ENCODE results near the gene OR9G4. TPM values are rescaled to one million over a fixed set of nuclear protein-coding genes. Genes with fewer than 3 reads are reported as not detected.
A peak's percentile ranks its signal among the peaks of the same experiment; 100 is the strongest.

Gene OR9G4
- not detected in 2 replicates for total RNA-seq

DNA sequence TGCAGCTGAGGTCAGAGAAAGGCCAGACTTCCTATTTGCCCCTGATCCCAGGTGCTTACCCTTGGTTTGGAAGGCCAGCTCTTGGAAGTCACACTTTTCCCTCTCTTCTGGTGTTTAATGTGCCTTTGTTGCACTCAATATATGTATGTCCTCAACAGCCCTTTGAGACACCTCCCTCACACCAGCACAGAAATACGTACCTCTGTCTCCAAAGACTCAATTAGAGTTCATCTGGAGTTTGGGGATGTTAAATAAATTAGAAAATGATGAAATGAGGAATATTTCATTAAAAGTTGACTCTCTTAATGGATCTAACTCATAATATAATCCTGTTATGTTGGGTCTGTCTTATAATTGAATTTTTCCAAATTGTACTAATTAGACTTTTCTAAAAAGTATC, at the start of gene OR9G4:
OR9G4 (minus strand) TSS at position 101 of the 400 bp plus-strand sequence. CDS start 4,931 bp downstream, outside the sequence.
- Mint-ChIP-seq H3K4me3 (no peak within 1 kb of the TSS), H3K9me3 (peaks cover 4% of the 10 kb centered on the region), H3K36me3 (ENCODE audit: low read depth) (no peaks in the 10 kb centered on the region), H3K27me3 (no peaks in the 10 kb centered on the region), H3K27ac (no peak within 1 kb of the TSS), H3K4me1 (no peaks in the 10 kb centered on the region)
- intact Hi-C loops (cut with micrococcal nuclease) = no loop called here
- DNase-seq = no peak

- H3K27me3 Mint-ChIP-seq = no peaks in the 10 kb centered on the region
Observed at GRCh38 chr11:56783448-56784041, 35.0 kb upstream of the OR9G4 start.

GRCh38 chr11:56782167-56782847, 33.8 kb upstream of the OR9G4 start:
- DNase-seq = no peak
- Mint-ChIP-seq H3K4me3 (no peak overlapping the region), H3K9me3 (no peaks in the 10 kb centered on the region), H3K27ac (no peak overlapping the region), H3K4me1 (no peaks in the 10 kb centered on the region), H3K27me3 (no peaks in the 10 kb centered on the region), H3K36me3 (ENCODE audit: low read depth) (no peaks in the 10 kb centered on the region)
- intact Hi-C loops (cut with micrococcal nuclease) = no loop called here

More at GRCh38 chr11:56783448-56784041, 35.0 kb upstream of the OR9G4 start:
- intact Hi-C loops (cut with micrococcal nuclease) = no loop called here
- Mint-ChIP-seq H3K36me3 (ENCODE audit: low read depth) (no peaks in the 10 kb centered on the region), H3K27ac (no peak overlapping the region), H3K4me3 (no peak overlapping the region), H3K9me3 (no peaks in the 10 kb centered on the region), H3K4me1 (no peaks in the 10 kb centered on the region)
- DNase-seq = peak; percentile 57

- intact Hi-C loops (cut with micrococcal nuclease) = no loop called here
- no peak for DNase-seq
- H3K4me3 Mint-ChIP-seq = no peak overlapping the region
- H3K9me3 Mint-ChIP-seq = no peaks in the 10 kb centered on the region
- H3K27ac Mint-ChIP-seq = no peak overlapping the region
- no peaks in the 10 kb centered on the region for H3K4me1 Mint-ChIP-seq
- H3K27me3 Mint-ChIP-seq = no peaks in the 10 kb centered on the region
- no peaks in the 10 kb centered on the region for H3K36me3 Mint-ChIP-seq (ENCODE audit: low read depth)
Observed at GRCh38 chr11:56776809-56777208, 28.3 kb upstream of the OR9G4 start.

DNA sequence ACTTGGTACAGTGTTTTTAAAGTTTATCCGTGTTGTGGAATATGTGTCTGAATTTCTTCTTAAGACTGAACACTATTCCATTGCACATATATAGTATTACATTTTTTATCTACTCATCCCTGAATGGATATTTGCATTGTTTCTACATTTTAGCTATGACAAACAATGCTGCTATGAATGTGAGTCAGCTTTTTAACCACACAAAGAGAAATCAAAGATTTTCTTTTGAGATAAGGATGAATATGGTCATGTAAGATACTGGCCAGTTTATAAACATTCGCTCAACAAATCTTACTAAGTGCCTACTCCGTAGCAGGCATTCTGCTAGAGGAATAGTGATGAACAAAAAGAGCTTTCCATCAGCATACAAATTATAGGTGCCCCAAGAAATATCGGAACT, 16.5 kb upstream of the OR9G4 start:
- DNase-seq = no peak
- H3K4me3 Mint-ChIP-seq = no peak overlapping the region
- H3K9me3 Mint-ChIP-seq = no peaks in the 10 kb centered on the region
- intact Hi-C loops (cut with micrococcal nuclease) = no loop called here
- H3K27ac Mint-ChIP-seq = no peak overlapping the region
- no peaks in the 10 kb centered on the region for H3K36me3 Mint-ChIP-seq (ENCODE audit: low read depth)
- H3K4me1 Mint-ChIP-seq = no peaks in the 10 kb centered on the region
- H3K27me3 Mint-ChIP-seq = no peaks in the 10 kb centered on the region

DNA sequence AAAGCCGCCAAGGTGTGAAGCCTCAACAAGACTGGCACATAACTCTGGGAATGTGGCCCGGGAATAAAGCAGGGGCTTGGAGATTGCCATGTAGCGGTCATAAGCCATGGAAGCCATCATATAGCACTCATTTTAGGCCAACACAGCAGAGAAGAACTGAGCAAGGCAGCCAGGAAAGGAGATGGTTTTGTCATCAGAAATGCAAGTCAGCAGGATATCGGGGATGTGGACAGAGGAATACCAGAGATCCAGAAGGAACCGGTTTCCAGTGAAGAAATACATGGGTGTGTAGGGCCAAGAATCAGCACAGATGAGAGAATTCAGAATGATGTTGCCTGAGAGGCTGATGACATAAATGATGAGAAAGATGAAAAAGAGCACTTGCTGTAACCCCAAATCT, 3.0 kb upstream of the OR9G4 start:
- no peak overlapping the region for H3K27ac Mint-ChIP-seq
- H3K36me3 Mint-ChIP-seq (ENCODE audit: low read depth) = no peaks in the 10 kb centered on the region
- no peak overlapping the region for H3K4me3 Mint-ChIP-seq
- no peaks in the 10 kb centered on the region for H3K4me1 Mint-ChIP-seq
- H3K9me3 Mint-ChIP-seq = peaks cover 4% of the 10 kb centered on the region
- H3K27me3 Mint-ChIP-seq = no peaks in the 10 kb centered on the region
- DNase-seq = no peak
- intact Hi-C loops (cut with micrococcal nuclease) = no loop called here

DNA sequence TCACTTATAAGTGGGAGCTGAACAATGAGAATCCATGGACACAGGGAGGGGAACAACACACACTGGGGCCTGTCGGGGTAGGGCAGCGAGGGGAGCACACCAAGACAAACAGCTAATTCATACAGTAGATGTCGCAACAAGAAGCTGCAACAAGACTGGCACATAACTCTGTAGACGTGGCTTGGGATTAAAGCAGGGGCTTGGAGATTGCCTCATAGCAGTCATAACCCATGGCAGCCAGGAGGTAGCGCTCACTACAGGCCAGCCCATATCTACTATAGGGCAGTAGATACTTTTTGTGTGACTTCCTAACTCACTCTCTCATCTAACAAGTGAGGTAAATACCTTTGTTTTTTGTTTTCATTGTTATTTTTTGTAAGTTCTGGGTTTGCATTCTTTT, 1.7 kb upstream of the OR9G4 start:
- Mint-ChIP-seq H3K36me3 (ENCODE audit: low read depth) (no peaks in the 10 kb centered on the region), H3K4me1 (no peaks in the 10 kb centered on the region), H3K27me3 (no peaks in the 10 kb centered on the region), H3K9me3 (peaks cover 4% of the 10 kb centered on the region), H3K4me3 (no peak overlapping the region), H3K27ac (no peak overlapping the region)
- intact Hi-C loops (cut with micrococcal nuclease) = no loop called here
- no peak for DNase-seq

GRCh38 chr11:56740886-56741285, 7.6 kb downstream of the OR9G4 start:
- no peaks in the 10 kb centered on the region for H3K27me3 Mint-ChIP-seq
- no peaks in the 10 kb centered on the region for H3K9me3 Mint-ChIP-seq
- intact Hi-C loops (cut with micrococcal nuclease) = no loop called here
- no peak overlapping the region for H3K27ac Mint-ChIP-seq
- DNase-seq = no peak
- H3K4me1 Mint-ChIP-seq = no peaks in the 10 kb centered on the region
- no peaks in the 10 kb centered on the region for H3K36me3 Mint-ChIP-seq (ENCODE audit: low read depth)
- H3K4me3 Mint-ChIP-seq = no peak overlapping the region

- no peak overlapping the region for H3K4me3 Mint-ChIP-seq
- H3K27ac Mint-ChIP-seq = no peak overlapping the region
- no peak for DNase-seq
- no peaks in the 10 kb centered on the region for H3K36me3 Mint-ChIP-seq (ENCODE audit: low read depth)
- intact Hi-C loops (cut with micrococcal nuclease) = no loop called here
- H3K9me3 Mint-ChIP-seq = no peaks in the 10 kb centered on the region
- H3K4me1 Mint-ChIP-seq = no peaks in the 10 kb centered on the region
- H3K27me3 Mint-ChIP-seq = no peaks in the 10 kb centered on the region
Observed at GRCh38 chr11:56740107-56740506, 8.4 kb downstream of the OR9G4 start.

DNA sequence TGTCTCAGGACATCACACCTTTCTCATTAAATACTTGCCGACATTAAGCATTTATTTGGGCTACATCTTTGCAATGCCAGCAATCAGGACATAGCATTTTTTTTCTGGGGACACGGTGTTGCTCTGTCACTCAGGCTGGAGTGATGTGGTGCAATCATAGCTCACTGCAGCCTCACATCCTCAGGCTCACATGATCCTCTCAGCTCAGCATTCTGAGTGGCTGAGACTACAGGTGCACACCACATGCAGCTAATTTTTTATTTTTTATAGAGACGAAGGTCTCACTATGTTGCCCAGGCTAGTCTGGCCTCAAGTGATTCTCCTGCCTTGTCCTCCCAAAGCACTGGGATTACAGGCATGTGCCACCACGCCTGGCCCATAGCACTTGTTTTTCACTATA, 28.0 kb downstream of the OR9G4 start:
- Mint-ChIP-seq H3K27ac (no peak overlapping the region), H3K4me1 (no peaks in the 10 kb centered on the region), H3K4me3 (no peak overlapping the region), H3K27me3 (no peaks in the 10 kb centered on the region), H3K36me3 (ENCODE audit: low read depth) (no peaks in the 10 kb centered on the region), H3K9me3 (no peaks in the 10 kb centered on the region)
- DNase-seq = no peak
- intact Hi-C loops (cut with micrococcal nuclease) = no loop called here

GRCh38 chr11:56716379-56716854, 32.1 kb downstream of the OR9G4 start:
- Mint-ChIP-seq H3K9me3 (peaks cover 6% of the 10 kb centered on the region), H3K4me1 (no peaks in the 10 kb centered on the region), H3K4me3 (no peak overlapping the region), H3K36me3 (ENCODE audit: low read depth) (no peaks in the 10 kb centered on the region), H3K27me3 (no peaks in the 10 kb centered on the region), H3K27ac (no peak overlapping the region)
- intact Hi-C loops (cut with micrococcal nuclease) = no loop called here
- DNase-seq = no peak

GRCh38 chr11:56714206-56714605, 34.3 kb downstream of the OR9G4 start:
- no peaks in the 10 kb centered on the region for H3K27me3 Mint-ChIP-seq
- no peak for DNase-seq
- no peak overlapping the region for H3K4me3 Mint-ChIP-seq
- intact Hi-C loops (cut with micrococcal nuclease) = no loop called here
- peaks cover 9% of the 10 kb centered on the region for H3K9me3 Mint-ChIP-seq
- H3K36me3 Mint-ChIP-seq (ENCODE audit: low read depth) = no peaks in the 10 kb centered on the region
- no peaks in the 10 kb centered on the region for H3K4me1 Mint-ChIP-seq
- H3K27ac Mint-ChIP-seq = no peak overlapping the region

DNA sequence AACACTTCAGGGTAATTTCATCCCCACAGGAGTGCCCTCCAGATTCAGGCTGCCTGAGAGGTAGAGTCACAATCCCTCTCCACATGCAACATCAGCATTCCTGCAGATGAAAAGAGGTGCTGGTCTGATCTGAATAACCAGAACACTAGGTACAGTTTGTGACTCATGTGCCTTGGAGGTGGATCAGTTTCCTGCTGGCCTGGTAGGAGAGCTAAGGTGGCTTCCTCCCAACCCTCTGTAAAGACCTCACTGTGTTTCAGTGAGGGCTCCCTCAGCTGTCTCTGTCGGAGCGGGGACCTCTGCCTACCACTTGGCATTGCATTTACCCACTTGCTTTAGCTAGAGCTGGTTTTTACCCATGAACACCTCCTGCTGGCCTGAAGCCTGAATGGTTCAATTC, 42.0 kb downstream of the OR9G4 start:
- Mint-ChIP-seq H3K27me3 (no peaks in the 10 kb centered on the region), H3K4me3 (no peak overlapping the region), H3K9me3 (peaks cover 3% of the 10 kb centered on the region), H3K4me1 (no peaks in the 10 kb centered on the region), H3K36me3 (ENCODE audit: low read depth) (no peaks in the 10 kb centered on the region), H3K27ac (no peak overlapping the region)
- no peak for DNase-seq
- intact Hi-C loops (cut with micrococcal nuclease) = no loop called here

DNA sequence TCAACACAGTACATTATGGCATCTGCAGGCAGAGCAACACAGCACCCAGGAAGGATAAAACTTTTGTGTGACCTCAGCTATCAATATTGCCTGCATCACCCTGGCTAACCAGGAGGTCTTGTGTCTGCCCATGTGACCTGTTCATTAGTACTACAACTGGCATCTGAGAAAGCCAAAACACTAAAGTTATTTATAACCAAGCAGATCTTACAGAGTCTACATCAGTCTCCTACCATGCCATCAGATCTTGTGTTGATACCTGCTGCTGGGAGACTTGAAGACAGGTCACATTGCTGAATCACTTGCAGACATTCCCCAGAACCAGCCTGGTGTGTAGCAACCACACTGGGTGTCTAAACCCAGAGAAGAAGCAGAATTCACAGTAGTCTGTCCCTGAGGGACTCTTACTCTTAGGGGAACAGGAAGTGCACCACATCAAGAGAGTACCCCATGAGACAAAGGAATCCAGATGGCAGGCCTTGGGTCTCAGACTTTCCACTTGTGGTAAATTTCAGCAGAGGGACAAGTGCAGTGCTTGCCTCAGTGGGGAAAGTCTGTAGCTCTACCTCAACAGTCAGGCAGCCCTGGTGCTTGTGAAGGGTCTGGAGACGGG, 42.6 kb downstream of the OR9G4 start:
- Mint-ChIP-seq H3K9me3 (peaks cover 3% of the 10 kb centered on the region), H3K36me3 (ENCODE audit: low read depth) (no peaks in the 10 kb centered on the region), H3K27ac (no peak overlapping the region), H3K4me3 (no peak overlapping the region), H3K27me3 (no peaks in the 10 kb centered on the region), H3K4me1 (no peaks in the 10 kb centered on the region)
- intact Hi-C loops (cut with micrococcal nuclease) = no loop called here
- no peak for DNase-seq
